CD4-positive, alpha-beta T cell treated with Interleukin-10 for 1 hour (primary cell): ENCODE measurements around the gene PRKCA.

Experiments
- DNase-seq: peaks from one replicate; pipeline ENCODE4 v3.0.0-alpha.2; 2020

Gene PRKCA

DNA sequence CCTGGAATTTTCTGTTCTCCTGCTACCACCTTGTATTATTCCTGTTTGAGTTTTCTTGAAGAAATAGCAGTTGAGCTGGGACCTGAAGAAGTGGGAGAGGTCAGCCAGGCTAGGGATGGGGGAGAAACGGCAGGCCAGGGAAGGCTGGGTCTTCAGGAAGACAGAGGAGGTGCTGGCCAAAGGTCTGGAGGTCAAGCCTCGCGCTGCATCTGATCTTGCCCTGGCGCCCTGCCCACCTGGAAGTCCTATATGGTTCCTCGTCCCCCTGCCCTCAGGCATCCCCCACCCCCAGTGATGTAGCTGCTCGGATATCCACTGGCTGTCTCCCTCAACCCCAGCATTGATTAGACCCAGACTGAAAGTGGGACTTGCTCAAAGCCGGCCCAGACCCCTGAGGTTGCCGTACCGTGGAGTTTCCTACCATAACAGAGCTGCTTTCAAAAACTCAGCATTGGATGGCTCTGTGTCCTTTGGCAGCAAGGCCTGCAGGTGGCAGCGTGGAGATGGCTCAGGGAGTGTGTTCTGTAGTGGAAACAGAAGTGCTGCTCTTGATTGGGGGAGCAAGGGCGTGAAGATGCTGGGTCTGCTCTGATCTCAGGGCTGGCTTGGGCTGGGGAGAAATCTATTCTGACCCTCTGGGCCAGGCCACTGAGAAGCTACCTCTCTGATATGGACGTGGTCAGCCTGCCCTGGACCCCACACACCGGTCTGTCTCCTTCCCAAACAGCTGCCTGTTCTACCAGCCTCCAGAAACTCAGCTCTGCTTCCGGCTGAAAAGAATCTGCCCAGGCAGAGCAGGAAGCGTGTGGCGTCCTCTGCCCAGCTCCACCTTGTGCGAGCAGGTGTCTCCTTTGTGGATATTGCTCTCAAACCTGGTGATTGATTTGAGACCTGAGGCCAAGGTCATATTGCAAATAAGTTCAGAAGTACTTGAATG is 425.5 kb downstream of the PRKCA start:
- DNase-seq = peak; percentile 38

DNA sequence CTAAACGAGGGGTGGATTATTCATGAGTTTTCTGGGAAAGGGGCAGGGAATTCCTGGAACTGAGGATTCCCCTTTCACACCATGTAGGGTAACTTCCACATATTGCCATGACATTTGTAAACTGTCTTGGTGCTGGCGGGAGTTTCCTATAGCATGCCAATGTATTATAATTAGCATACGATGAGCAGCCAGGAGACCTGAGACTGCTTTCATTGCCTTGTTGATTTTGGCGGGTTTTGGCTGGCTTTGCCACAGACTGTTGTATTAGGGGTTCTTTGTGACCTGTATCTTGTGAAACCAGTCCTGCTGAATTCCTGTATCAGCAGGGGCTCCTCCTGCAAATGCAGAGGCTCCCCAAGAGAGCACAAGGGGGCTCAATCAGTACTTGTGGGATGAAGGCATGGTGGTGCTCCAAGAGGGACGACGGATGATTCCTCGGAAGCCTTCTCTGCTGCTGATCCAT is 428.1 kb downstream of the PRKCA start:
- no peak for DNase-seq

DNA sequence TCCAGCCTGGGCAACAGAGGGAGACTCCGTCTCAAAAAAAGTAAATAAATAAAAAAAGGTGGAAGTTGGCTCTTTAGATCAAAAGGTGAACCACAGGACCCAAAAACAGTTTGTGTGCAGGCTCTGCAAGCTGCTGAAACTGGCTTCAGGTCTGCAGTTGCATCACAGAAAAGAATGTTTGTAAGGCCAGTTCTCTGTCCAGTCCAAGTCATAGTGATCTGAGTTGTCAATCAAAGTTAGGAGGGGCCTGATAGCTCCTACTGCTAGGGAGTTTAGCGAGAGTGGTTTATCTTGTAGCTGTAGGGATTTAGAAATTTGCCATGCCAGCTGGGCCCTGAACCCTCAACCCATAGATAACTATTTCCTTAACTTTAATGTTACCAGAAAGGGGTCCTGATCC is 431.3 kb downstream of the PRKCA start:
- no peak for DNase-seq

DNA sequence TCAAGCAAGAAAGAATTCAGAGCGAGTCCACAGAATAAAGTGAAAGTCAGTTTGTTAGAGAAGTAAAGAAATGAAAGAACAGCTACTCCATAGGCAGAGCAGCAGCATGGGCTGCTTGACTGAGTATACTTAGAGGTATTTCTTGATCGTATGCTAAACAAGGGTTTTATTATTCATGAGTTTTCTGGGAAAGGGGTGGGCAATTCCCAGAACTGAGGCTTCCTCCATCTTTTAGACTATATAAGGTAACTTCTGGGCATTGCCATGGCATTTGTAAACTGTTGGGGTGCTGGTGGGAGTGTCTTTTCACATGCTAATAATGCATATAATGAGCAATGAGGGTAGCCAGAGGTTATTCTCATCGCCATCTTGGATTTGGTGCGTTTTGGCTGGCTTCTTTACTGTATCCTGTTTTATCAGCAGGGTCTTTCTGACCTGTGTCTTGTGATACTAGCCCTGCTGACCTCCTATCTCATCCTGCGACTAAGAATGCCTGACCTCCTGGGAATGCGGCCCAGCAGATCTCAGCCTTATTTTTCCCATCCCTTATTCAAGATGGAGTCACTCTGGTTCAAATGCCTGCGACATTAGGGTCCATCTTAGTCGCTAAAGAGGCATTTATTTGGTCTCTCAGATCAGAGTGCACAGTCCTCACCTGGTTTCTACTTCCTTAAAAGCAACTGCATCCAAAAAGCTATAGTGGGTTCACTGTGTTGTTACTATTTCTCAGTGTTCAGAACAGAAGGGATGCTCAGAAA is 432.0 kb downstream of the PRKCA start:
- DNase-seq = no peak

DNA sequence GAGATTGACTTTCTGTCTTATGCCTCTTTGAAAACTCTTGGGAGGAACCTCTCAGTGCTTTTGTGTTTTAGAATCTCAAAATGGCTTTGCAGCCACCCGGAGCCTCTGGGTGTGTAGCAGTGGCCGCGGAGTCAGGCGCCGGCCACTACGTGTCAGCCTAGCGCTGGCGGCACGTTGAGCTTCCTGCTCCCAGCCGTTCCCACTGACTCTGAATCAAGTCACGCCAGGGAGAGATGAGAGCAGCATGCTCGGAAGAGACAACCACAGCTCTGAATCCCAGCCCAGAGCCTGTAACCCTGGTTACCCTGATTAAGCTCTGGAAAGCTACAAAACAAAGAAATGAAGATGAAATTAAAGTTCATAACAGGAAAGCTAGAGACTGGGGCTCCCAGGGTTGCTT is 435.1 kb downstream of the PRKCA start:
- DNase-seq = no peak

DNA sequence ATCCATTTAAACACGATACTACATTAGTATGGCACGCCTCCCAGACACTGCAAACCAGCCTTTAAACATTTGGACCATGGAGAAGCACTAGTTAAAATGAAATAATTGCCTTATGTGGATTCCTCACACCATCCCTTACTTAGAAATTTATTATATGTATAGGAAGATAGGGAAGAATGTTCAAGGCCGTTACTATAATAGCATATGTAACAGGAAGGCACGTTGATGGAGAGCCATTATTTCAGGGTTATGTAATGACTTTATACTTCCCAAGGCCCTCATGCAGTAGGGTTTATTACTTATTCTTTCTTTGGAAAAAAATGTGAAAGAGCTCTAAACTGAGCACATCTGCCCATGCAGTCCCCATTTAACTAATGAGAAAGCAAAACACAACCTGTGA is 435.9 kb downstream of the PRKCA start:
- DNase-seq = no peak

DNA sequence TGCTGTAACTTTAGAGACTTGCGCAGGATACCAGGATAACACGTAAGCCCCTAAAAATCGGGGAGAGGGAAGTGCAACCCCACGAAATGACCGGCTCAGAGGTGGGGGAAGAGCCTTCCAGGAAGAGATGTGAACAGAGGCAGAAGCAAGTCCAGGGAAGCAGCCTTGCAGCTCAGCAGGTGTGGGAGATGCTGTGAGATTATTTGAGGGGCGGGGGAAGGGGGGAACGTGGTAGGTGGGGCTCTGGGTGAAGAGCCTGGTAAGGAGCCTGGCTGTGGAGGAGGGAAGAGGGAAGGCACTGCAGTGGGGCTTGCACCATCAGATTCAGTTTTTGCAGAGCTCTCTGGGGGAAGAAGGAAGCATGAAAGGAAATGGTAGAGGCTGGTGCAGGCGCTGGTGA is 437.1 kb downstream of the PRKCA start:
- no peak for DNase-seq

DNA sequence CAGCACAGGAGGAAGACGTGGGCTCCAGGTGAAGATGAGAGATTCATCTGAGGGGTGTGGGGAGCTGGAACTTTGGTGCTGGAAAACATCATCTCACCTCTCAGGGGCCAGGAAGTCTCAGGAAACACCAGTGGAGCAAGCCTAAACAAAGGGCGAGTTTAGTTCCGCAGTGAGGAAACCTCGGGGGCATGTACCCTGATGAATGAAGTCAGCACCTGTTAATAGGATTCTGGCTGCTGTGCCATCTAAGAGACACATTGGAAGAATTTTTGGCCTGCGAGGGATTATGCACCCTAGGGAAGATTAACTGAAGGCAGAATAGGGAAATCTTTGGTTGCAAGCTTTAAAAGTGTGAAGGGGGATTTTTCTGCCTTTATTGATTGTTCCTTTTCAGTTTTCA is 437.8 kb downstream of the PRKCA start:
- DNase-seq = no peak

DNA sequence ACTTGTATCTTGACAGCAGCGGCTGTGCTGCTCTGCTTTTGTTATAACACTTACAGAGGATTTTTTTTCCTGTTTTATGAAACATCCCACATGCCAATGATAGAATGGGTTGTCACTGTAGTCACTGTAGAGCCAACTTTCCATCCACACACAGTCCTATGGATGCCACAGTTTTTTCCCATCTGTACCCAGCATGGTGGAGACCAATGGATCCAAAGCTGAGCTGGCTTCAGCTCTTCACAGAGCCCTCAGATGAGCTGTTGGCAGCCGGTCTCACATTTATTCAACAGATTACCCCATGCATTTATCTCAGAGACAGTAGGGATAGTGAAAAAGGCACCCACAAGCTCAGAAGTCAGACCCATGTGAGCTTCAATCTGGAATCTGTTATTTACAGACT is 441.1 kb downstream of the PRKCA start:
- no peak for DNase-seq

DNA sequence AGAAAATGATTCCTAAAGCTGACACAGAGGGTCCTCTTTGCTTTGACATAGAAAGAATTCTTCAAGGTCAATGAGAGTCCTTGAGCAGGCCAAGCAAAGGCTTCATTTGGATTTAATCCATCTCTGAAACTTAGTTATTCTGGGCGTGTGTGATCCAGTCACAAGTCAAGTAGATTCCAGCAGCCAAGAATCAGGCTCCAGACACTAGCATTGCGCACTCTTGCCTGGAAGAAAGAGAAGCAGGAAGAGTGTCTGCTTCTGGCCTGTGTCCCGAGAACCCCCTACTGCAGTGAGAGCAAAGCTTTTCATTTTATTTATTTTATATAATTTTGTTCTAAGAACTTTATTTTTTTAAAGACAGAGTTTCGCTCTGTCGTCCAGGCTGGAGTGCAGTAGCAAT is 444.3 kb downstream of the PRKCA start:
- no peak for DNase-seq

DNA sequence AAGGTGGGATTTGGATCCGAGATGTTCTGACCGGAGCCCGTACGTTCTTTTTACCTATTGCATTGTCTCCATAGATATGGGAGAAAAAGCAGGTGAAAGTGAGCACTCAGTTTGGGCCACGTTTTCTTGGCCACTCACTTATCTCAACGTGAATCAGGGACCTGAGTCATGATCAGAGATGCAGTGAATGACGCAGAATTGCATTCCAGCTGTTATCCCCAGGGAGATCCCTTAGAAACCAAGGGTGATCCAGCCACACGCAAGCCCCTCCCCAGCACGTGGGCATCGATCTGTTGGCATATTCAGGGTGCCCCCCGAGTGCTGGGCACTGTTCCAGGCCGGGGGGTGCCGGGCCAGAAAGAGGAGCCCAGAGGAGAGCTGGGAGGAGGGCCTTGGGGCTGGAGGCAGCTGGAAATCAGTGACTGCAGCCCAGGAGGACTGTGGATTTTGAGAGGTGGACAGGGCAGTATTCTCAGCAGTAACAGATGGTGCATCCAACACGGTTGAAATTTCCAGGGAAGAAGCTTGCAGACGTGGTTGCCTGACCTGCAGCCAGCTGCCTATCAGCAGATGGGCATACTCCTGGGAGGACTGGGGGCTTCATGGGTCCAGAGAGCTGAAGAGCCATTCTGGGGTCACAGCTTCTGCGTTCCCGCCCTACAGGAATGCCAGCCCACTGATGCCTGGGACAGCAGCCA is 445.3 kb downstream of the PRKCA start:
- no peak for DNase-seq

DNA sequence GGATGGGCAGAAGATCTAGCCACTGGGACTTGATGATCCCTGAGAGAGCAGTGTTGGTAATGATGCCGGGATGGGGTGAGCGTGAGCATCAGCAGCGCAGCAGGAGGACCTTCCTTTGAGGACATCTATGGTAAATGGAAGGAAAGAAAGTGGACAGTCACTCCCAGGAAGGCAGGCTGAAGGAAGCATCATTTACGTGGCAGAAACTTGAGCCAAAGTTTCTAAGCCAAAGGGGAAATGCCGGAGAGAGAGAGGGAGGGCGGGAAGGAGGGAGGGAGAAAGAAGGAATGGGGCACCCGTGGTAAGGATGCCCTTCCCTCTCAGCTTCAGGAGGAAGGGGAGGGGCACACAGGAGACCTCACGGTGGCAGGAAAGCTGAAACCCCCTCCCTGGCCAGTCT is 446.2 kb downstream of the PRKCA start:
- no peak for DNase-seq

DNA sequence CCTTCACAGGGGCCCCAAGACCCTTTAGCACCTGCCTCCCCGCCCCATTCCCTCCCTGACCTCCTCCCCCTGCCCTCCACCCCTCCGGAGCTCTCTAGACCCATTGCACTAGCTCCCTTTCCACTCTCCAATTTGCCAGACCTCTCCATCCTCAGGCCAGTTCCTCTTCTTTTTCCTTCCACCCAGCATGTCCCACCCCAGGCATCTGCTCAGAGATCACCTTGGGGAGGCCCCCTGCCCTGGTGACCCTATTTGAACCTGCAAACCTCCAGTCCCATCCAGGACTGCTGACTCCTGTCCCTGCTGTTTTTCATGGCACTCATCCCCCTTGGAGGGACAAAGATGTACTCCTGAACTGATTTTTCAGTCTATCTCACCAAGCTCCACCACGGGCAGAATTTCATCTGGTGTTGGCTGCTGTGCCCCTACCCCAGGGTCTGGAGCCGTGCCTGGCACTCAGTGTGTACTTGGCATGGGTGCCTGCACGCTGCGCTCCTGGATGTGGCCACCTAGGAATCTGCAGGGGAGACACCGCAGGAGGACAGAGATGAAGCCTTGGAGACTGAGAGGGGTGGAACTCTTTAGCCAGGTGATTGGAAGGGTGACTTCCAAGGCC is 446.9 kb downstream of the PRKCA start:
- DNase-seq = no peak

DNA sequence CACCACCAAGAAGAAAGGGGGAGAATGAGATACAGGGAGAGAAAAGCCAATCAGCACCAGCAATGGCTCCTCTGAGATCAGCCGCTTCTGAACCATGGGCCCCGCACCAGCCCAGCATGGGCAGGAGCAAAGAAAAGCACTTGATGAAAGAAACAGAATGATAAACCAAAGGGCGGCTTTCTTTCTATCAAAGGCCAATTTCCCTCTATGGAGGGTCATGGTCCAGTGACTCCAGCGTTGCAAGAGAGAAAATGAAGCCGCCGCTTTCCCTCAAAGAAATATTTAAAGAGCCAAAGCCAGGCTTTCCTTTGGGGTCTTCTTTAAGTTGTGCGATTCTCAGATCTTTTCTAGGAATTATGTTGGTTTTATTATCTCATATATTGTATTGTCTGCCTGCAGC is 447.7 kb downstream of the PRKCA start:
- DNase-seq = no peak

DNA sequence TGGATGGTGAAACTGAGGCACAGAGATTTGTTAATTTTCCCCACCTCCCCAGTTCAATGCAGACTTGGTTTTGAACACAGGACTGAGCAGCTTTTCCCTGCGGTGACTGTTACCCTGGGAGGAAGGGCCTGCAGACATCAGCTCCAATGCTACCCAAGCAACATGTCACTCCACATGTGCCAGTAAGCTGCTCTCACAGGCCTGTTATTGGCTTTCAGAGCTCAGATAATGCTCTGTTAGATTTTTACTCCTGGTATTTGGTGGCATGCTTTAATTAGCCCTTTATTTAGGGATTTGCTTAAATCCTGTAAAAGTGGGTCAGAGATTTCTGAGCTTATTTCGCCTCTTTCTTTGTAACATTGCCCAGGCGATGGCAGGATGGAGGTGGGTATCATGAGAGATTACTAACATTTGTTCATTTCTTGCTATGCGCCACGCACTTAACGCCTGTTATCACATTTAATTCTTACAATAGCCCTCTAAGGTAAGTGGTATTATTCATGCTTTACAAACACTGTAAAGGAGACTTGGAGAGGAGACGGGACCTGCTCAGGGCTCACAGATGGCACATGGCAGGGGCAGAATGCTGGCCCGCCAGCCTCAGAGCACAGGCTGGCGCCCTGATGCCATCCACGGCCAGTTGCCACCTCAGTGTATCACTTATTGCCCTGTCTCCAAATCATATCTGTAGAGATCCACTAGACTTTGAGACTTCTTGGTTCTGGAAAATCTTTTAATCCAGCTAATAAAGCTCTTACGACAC is 448.5 kb downstream of the PRKCA start:
- DNase-seq = no peak

DNA sequence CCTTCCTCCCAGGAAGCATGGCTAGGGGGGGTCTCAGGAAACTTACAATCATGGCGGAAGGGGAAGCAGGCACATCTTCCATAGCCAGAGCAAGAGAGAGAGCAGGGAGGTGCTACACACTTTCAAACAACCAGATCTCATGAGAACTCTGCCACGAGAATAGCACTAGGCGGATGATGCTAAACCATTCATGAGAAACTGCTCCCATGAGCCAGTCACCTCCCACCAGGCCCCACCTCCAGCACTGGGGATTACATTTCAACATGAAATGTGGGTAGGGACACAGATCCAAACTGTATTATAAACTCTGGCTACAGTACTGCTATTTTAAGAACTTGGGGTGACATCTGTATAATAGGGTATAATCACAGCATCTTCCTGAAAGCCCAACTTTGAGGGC is 449.4 kb downstream of the PRKCA start:
- no peak for DNase-seq

DNA sequence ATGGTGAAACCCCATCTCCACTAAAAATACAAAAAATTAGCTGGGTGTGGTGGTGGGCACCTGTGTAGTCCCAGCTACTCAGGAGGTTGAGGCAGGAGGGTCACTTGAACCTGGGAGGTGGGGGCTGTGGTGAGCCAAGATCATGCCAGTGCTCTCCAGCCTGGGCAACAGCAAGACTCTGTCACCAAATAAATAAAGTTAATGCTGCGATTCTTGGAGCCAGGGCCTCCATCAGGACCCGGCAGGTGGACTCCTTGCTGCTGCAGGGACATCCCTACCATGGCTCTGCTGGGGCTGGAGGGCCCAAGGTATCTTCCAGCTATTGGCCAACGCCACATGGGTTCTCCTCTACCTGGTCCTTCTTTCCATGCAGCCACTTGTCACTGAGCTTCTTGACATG is 450.0 kb downstream of the PRKCA start:
- DNase-seq = no peak

DNA sequence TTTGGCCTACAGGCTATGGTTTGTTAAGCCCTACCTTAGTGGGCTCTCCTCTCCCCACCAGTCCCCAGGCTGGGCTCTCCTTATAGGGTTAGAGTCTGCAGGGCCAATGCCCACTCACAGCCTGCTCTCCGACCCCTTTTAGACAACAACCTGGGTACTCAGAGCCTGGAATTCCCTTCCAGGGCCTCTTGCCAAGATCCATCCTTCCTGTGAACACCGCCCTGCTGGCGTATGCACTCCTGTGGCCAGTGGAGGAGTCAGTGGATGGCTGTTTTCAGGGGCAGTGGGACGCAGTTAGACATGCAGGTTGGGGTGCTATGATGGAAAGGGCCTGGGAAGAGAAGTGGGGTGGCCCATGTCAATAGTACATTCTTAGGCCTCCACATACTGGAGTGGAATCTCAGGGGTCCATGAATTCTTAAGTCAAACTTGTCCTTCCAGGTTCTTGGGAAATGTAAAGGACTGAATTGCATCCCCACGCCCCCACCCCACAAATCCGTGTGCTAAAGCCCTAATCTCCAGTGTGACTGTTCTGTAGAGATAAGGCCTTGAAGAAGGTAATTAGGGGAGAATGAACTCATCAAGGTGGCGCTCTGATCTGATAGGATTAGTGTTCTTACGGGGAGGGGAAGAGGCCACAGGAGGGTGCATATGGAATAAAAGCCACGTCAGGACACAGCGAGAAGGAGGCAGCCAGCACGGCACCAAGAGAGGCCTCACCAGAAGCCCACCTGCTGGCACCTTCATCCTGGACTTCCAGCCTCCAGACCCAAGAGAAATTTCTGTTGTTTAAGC is 450.9 kb downstream of the PRKCA start:
- DNase-seq = no peak

DNA sequence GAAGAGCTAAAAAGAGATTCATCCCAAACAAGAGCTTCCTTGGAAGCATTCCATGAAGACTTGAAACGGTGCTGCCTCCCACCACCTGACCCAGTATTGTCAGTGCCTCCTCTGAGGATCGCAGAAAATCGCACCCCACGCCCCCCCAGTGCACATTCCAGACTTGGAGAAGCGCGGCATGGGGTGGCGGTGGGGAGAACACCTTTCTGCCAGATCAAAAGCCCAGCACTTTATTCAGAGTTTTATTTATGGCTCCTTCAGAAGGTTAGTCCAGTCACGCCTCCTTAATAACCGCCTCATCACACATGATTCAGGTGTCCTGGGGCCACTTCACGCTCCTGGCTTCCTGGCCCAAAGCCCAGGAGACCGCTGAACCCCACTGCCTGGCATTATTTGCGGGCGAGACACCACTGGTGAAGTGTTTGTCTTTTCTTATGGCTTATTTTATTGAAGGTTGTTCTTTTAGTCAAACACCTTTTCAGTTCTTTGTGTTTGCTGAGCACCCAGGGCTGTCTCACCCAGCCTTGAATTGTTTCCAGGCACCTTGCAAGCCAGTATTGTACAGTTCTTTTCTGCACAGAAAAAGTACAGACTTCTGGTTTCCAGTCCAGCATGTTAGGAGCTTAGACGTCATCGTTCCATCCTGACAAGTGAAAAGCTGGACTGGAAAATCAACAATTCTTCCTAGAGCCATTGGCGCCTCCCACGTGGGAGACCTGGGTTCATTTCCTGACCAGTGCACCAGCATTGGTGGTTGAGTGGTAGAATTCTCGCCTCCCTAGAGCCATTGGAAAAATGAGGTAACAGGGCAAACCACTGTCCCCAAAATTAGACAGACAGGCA is 452.9 kb downstream of the PRKCA start:
- no peak for DNase-seq

DNA sequence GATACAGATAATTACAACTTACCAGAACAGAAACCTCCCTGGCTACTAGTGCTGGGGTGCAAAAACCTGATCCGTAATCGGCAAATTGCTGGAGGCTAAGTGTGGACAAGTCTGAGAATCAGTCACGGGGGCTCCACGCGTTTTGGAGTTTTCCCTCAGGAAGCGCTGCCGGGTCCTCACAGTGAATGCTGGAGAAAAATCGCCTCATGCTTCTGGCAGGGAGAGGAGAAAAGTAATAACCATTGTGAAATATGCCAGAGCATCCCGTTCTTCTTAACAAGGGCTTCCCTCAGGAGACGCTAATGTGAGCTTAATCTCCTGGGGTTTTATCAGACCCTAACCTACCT is 453.5 kb downstream of the PRKCA start:
- no peak for DNase-seq

DNA sequence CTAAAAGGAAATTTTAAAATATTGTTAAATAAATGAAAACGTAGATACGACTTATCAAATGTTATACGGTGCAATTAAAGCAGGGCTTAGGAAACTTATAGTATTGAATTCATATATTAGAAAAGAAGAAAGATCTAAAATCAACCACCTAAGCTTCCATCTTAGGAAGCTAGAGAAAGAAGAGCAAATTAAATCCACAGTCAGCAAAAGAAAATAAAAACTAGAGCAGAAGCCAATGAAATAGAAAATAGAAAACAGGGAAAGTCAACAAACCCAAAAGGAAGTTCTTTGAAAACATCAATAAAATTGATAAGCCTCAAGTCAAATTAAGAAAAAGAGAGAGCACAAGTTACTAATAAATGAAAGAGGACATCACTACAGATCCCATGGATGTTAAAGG is 457.9 kb downstream of the PRKCA start:
- no peak for DNase-seq
